Vagina (tissue), 2 donors: ENCODE data around the gene KRT9. TPM values are rescaled to one million over a fixed set of nuclear protein-coding genes. Genes with fewer than 3 reads are reported as not detected.
A peak's percentile ranks its signal among the peaks of the same experiment; 100 is the strongest.

ENCODE experiments used
- DNase-seq, 2 donors: peaks; one replicate each; pipeline ENCODE4 v3.0.0-alpha.2; 2017; ENCODE audit errors: extremely low spot score in 2 of 2
- H3K27ac ChIP-seq: fragments of 200-600 bp; sonication (generic); one replicate; pipeline ENCODE4 v1.5.1; 2019
- H3K27me3 ChIP-seq: fragments of 200-600 bp; sonication (generic); one replicate; pipeline ENCODE4 v1.5.1; 2019
- H3K36me3 ChIP-seq, 2 donors: fragments of 200-600 bp; sonication (generic); one replicate each; pipeline ENCODE4 v1.5.1; 2017 to 2019
- H3K4me1 ChIP-seq: fragments of 200-600 bp; sonication (generic); one replicate; pipeline ENCODE4 v1.5.1; 2019
- H3K4me3 ChIP-seq, 2 donors: fragments of 200-600 bp; sonication (generic); 1 replicate in 1 of 2; 2 replicates in 1 of 2; pipeline ENCODE4 v1.5.1; 2016 to 2019
- H3K9me3 ChIP-seq: fragments of 200-600 bp; sonication (generic); one replicate; pipeline ENCODE4 v1.5.1; 2019
- CTCF ChIP-seq, 3 experiments: fragments of 450-650 bp in 2 of 3; fragments of 200-600 bp in 1 of 3; sonication (generic) in 1 of 3; IDR thresholded peaks; one replicate each; pipeline ENCODE4 v1.5.1; 2017 to 2019; ENCODE audit warnings: antibody characterized with exemption in 3 of 3, mild to moderate bottlenecking in 2 of 3, moderate library complexity in 2 of 3
- POLR2A ChIP-seq, 2 donors: fragments of 450-650 bp; IDR thresholded peaks; one replicate each; pipeline ENCODE4 v1.6.1; 2017; ENCODE audit warnings: antibody characterized with exemption in 2 of 2, mild to moderate bottlenecking in 2 of 2, moderate library complexity in 2 of 2
- POLR2AphosphoS5 ChIP-seq, 2 donors: sonication (generic); formaldehyde crosslinking; IDR thresholded peaks; one replicate each; pipeline ENCODE4 v1.9.0; 2017; ENCODE audit warnings: antibody characterized with exemption in 2 of 2, mild to moderate bottlenecking in 2 of 2, low read depth in 1 of 2; ENCODE audit not compliant: insufficient read depth in 1 of 2
- intact Hi-C: fragments of 100-400 bp; cut with DNase I; formaldehyde crosslinking; loops from one replicate; pipeline ENCODE4 v1.15.1; 2023
- total RNA-seq: library from RNA; depleted of rRNA; stranded (reverse); fragments of >200 nt; gene quantifications from one replicate; pipeline ENCODE4 v1.2.3, GENCODE V29; 2016

Gene KRT9
- total RNA-seq, 1 donor from 2014 or later: not detected

GRCh38 chr17:41530062-41531048 is 41.5 kb downstream of the KRT9 start:
- DNase-seq: no peak
- TF ChIP-seq CTCF (IDR thresholded peaks at IDR 0.05): no peak
- TF ChIP-seq POLR2A (IDR thresholded peaks at IDR 0.05): no peak
- no peak for TF ChIP-seq POLR2AphosphoS5 (IDR thresholded peaks at IDR 0.05; ENCODE audit: insufficient read depth in 1 of 2, low read depth in 1 of 2)
- peaks cover 0 to 1% of the 10 kb centered on the region in 2 donors for H3K36me3 ChIP-seq
- H3K4me1 ChIP-seq: peaks cover 34% of the 10 kb centered on the region
- H3K27ac ChIP-seq: peak overlapping the region; percentile 87
- no peaks in the 10 kb centered on the region for H3K27me3 ChIP-seq
- intact Hi-C loops: no loop called here
- no peak overlapping the region for H3K4me3 ChIP-seq
- H3K9me3 ChIP-seq: no peaks in the 10 kb centered on the region

- Histone ChIP-seq H3K36me3 (peaks cover 0 to 5% of the 10 kb centered on the region in 2 donors), H3K9me3 (no peaks in the 10 kb centered on the region), H3K4me3 (no peak overlapping the region), H3K27me3 (no peaks in the 10 kb centered on the region), H3K4me1 (peaks cover 41% of the 10 kb centered on the region), H3K27ac (peak overlapping the region; percentile 87)
- no peak for TF ChIP-seq CTCF (IDR thresholded peaks at IDR 0.05)
- TF ChIP-seq POLR2A (IDR thresholded peaks at IDR 0.05): no peak
- TF ChIP-seq POLR2AphosphoS5 (IDR thresholded peaks at IDR 0.05; ENCODE audit: insufficient read depth in 1 of 2, low read depth in 1 of 2): no peak
- intact Hi-C loops: no loop called here
- no peak for DNase-seq
These were observed 42.4 kb downstream of the KRT9 start for GRCh38 chr17:41529491-41529915.

- H3K9me3 ChIP-seq: no peaks in the 10 kb centered on the region
- peaks cover 0 to 5% of the 10 kb centered on the region in 2 donors for H3K36me3 ChIP-seq
- no peaks in the 10 kb centered on the region for H3K27me3 ChIP-seq
- peak overlapping the region; percentile 87 for H3K27ac ChIP-seq
- intact Hi-C loops: no loop called here
- DNase-seq: no peak
- H3K4me3 ChIP-seq: no peak overlapping the region
- peaks cover 47% of the 10 kb centered on the region for H3K4me1 ChIP-seq
- TF ChIP-seq CTCF (IDR thresholded peaks at IDR 0.05) (no peak), POLR2A (IDR thresholded peaks at IDR 0.05) (no peak), POLR2AphosphoS5 (IDR thresholded peaks at IDR 0.05; ENCODE audit: insufficient read depth in 1 of 2, low read depth in 1 of 2) (no peak)
These were observed 42.9 kb downstream of the KRT9 start for GRCh38 chr17:41528959-41529353.

- no peak for TF ChIP-seq CTCF (IDR thresholded peaks at IDR 0.05)
- TF ChIP-seq POLR2A (IDR thresholded peaks at IDR 0.05): peak in 1 of 2 donors; percentile 5
- H3K9me3 ChIP-seq: no peaks in the 10 kb centered on the region
- intact Hi-C loops: no loop called here
- H3K4me3 ChIP-seq: peak overlapping the region; percentile 44 to 64
- peaks cover 63% of the 10 kb centered on the region for H3K4me1 ChIP-seq
- peak overlapping the region; percentile 87 for H3K27ac ChIP-seq
- DNase-seq: no peak
- H3K36me3 ChIP-seq: peaks cover 0 to 5% of the 10 kb centered on the region in 2 donors
- no peaks in the 10 kb centered on the region for H3K27me3 ChIP-seq
These were observed 44.5 kb downstream of the KRT9 start for GRCh38 chr17:41527063-41528023.
